NCI-H2196 (cell line): ENCODE results near the gene TTC39B.
"Not testable (repeated sequence)": the region's sequence is repeated elsewhere in the genome, so short reads cannot be mapped to it uniquely, and the experiment has no call there.

Experiments
- DNase-seq: peaks from one replicate; lab custom pipeline; 2025; ENCODE audit not compliant: unreplicated experiment; lab: John Stamatoyannopoulos, UW

Gene TTC39B

DNA sequence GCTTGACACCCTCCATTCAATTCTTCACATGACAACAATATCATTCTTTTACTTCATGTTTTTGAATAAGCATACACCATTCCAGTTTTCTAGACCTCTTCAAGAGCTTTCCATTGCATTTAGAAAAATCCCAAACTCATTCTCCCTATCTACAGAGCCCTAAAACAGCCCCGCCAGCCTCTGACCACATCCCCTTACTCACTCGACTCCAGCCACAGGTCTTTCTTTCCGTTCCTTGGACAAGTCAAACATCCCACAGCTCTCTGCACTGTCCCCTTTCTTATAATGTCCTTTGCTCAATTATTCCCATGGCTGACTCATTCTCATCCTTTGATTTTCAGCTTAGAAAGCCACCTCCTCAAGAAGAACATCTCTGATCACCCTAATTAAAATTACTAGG, 38.2 kb downstream of the TTC39B start:
- DNase-seq = no peak

DNA sequence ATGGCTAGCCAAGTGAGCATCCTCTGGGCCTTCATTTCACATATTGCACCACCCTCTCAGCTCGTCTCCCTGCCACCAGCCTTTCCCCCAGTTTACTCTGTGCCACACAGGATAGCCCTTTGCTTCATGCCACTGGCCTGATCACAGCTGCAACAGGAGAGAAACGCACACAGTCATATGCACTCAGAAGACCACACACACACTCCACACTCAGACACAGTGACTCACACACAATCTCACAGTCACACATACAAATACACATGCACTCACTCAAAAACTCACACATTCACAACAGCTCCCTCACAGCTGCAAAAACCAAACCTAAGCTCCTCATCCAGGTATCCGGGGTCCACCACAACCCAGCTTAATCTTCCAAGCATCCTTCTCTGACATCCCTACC, 38.7 kb downstream of the TTC39B start:
- no peak for DNase-seq

DNA sequence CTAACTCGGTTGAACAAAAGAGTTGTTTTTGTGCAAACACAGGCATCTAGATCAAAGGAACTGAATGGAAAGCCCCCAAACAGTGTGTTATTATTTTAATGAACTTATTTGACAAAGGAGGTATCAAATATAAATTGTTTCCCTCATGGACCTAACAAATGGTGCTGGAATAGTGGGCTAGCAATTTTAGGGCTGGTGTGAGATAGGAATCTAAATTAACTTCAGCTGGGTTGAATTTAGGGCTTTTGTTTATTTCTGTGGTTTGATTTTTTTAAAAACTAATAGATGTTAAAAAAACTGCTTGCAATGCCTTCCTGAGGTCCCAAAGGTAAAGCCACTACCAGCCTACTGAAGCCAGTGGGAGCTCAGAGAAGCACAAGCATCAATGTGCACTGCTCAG, 42.1 kb downstream of the TTC39B start:
- no peak for DNase-seq

GRCh38 chr9:15262581-15262980, 44.4 kb downstream of the TTC39B start:
- no peak for DNase-seq

GRCh38 chr9:15256426-15256825, 50.6 kb downstream of the TTC39B start:
- DNase-seq = no peak

DNA sequence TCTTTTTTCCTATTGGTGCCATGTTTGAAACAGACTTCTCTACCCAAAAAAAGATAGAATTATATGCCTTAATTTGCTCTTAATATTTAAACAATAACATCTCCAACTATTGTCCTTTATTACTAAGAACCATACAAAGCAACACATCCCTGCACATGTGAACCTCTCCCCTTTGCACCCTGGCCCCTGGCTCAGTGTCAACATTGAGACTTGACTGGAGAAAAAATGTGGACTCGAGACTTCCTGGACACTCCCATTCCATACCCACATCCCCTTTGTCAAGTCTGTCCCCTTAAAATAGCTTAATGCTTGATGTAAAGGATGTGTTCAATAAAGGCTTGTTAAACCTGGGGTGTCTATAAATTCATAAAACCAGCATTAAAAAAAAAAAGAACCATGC, 53.2 kb downstream of the TTC39B start:
- DNase-seq = no peak

DNA sequence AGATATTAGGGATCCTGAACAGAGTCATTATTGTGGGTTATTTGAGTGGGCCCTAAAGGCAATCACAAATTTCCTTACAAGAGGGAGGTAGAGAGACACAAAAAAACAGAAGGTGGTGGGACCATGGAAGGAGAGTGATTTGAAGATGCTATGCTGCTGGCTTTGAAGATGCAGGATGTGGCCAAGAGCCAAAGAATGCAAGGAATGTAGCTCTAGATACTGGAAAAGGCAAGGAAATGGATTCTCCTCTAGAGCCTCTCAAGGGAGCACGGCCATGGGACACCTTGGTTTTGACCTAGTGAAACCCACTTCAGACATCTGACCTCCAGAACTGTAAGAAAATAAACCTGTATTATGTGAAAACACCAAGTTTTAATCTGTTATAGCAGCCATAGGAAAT, 53.8 kb downstream of the TTC39B start:
- DNase-seq = peak; percentile 23

DNA sequence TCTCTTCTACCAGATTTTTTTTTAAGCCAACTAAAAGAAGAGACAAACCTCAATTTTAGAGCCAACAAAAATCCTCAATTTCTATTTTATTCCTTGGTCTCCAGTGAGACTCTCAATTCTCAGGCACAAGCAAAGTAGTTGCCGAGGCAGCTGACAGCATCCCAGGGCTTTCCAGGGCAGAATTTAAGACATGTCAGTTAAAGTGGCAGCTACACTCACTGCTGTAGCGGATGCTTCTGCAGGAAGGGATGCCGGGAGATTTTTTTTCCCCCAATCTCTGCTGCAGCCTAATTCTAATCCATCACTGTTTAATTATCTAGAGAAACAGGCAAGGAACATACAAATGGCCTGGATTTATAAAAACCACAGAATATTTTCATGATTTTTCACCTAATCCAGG, 57.0 kb downstream of the TTC39B start:
- DNase-seq = no peak

- no peak for DNase-seq
These were observed 57.8 kb downstream of the TTC39B start for GRCh38 chr9:15249042-15249818.

GRCh38 chr9:15248621-15249020, 58.4 kb downstream of the TTC39B start:
- no peak for DNase-seq

DNA sequence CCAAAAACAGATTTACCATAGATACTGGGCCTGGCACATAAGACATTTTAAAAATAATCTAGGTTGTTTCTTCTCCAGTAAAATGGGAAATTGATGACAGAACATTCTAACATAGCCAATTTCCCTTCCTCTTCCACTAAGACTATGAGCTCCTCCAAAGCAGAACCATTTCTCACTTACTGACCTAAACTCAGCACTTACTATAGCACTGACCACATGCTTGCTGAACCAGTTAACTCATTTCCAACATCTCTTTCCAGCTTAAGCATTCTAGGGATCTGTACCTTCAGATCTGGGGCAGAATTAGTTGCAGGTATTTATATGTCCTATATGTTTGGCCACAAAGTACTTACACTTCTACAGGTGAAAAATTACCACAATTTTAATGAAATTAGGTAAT, 58.9 kb downstream of the TTC39B start:
- DNase-seq = no peak

- DNase-seq = no peak
These were observed 60.3 kb downstream of the TTC39B start for GRCh38 chr9:15246708-15247107.

DNA sequence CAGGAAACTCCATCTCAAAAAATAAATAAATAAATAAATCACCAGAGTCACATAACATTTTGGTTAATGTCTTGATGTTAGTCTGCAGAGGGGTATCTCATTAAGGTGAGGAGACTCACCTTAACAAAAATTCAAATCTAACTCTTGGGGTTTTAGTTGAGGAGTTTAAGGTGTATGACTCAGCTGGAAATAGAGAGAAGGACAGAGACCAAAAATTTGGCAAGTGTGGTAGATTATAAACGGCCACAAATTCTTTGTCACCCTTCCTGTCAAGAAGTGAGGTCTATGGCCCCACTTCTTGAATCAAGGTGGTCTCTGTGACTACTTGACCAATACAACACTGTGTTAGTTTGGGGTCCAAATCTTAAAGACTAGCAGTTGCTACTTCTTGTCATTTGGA, 60.8 kb downstream of the TTC39B start:
- no peak for DNase-seq

DNA sequence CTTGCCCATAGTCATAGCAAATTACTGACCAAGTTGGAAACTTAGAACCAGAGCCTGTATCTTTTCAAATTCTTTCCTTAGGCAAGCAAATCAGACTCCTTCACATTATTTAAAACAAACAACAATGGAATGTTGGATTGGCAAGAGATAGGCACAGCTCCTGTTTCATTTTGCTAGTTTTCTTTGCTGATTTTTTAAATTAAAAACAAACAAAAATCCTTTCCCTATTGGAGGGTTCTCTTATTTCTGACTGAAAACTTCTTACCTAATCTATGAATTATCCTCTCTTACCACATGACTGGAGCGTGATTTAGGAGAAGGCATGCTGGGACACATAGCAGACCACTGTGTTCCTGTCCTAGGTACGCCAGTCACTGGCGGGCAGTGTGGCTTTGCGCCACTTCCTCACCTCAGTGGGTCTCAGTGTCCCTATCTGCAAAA, 63.0 kb downstream of the TTC39B start:
- DNase-seq = no peak

- DNase-seq = no peak
These were observed 63.9 kb downstream of the TTC39B start for GRCh38 chr9:15243081-15243480.

- DNase-seq = no peak
These were observed 66.1 kb downstream of the TTC39B start for GRCh38 chr9:15240927-15241326.

- DNase-seq = no peak
These were observed 67.2 kb downstream of the TTC39B start for GRCh38 chr9:15239816-15240215.

GRCh38 chr9:15238646-15239045, 68.4 kb downstream of the TTC39B start:
- no peak for DNase-seq

- DNase-seq = no peak
These were observed 71.4 kb downstream of the TTC39B start for GRCh38 chr9:15235658-15236057.

DNA sequence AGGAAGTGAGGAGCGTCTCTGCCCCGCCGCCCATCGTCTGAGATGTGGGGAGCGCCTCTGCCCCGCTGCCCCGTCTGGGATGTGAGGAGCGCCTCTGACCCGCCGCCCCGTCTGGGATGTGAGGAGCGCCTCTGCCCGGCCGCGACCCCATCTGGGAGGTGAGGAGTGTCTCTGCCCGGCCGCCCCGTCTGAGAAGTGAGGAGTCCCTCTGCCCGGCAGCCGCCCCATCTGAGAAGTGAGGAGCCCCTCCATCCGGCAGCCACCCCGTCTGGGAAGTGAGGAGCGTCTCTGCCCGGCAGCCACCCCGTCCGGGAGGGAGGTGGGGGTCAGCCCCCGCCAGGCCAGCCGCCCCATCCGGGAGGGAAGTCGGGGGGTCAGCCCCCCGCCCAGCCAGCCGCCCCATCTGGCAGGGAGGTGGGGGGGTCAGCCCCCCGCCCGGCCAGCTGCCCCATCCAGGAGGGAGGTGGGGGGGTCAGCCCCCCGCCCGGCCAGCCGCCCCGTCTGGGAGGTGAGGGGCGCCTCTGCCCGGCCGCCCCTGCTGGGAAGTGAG, 73.0 kb downstream of the TTC39B start:
- DNase-seq = not testable (repeated sequence)

DNA sequence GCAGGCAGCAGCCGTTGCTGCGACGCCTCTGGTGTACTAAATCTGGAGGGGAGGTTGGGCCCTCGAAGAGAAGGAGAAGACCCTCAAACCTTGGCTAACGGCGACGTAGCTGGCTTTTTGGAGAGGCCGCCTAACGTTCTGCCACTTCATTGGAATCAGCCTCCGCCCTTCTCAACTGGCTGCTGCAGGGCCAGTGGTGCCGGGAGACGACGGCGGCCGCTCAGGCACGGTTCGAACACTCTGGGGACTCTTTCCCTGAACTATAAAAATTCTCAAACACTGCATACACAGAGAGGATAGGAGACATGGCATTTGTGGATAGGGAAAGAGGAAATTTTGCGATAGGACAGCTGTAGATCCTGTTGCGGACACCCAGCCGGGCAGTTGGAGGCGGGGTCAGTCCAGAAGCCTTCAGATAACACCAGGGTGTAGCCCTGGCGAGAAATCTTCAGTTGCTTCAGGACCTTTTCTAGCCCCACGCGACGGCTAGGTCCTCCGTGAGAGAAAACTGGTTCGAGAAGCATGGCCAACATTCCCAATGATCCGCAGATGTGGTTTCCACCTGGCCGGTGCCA, 74.2 kb downstream of the TTC39B start:
- not testable (repeated sequence) for DNase-seq

GRCh38 chr9:15231788-15232635, 75.0 kb downstream of the TTC39B start:
- DNase-seq = no peak
